Pancreas (tissue), 10 donors: ENCODE measurements around the gene SPRN. TPM values are rescaled to one million over a fixed set of nuclear protein-coding genes. Genes with fewer than 3 reads are reported as not detected.
"Not testable (repeated sequence)": the region's sequence is repeated elsewhere in the genome, so short reads cannot be mapped to it uniquely, and the experiment has no call there.

Experiments used
- ATAC-seq, 4 donors: fragments of 200-7000 bp; cut with Tn5 transposase; one replicate each; pipeline versions ENCODE4 v1.8.0 to v1.9.1; 2020; ENCODE audit warnings: mild to moderate bottlenecking in 4 of 4, moderate library complexity in 4 of 4
- DNase-seq, 6 donors: peaks; one replicate each; pipeline ENCODE4 v3.0.0-alpha.2; 2020
- FAIRE-seq: peaks from 2 replicates; lab custom pipeline; 2012; peaks lifted over from hg19 to GRCh38; lab: Jason Lieb, UNC
- H3K27ac ChIP-seq, 4 donors: fragments of 200-600 bp; sonication (generic); 1 replicate in 3 of 4; 2 replicates in 1 of 4; pipeline versions ENCODE4 v1.5.0 to v1.8.0; 2020
- H3K27me3 ChIP-seq, 4 donors: fragments of 200-600 bp; one replicate each; pipeline ENCODE4 v1.8.0; 2021
- H3K36me3 ChIP-seq, 3 donors: fragments of 200-600 bp; sonication (generic) in 1 of 3; one replicate each; pipeline versions ENCODE4 v1.5.0 to v1.8.0; 2020 to 2021
- H3K4me1 ChIP-seq, 3 donors: fragments of 200-600 bp; one replicate each; pipeline ENCODE4 v1.8.0; 2021
- H3K4me3 ChIP-seq, 4 donors: fragments of 200-600 bp; sonication (generic) in 2 of 4; one replicate each; pipeline versions ENCODE4 v1.5.0 to v1.8.0; 2020 to 2021
- H3K9me3 ChIP-seq, 4 donors: fragments of 200-600 bp; one replicate each; pipeline ENCODE4 v1.8.0; 2021
- WGBS, 2 donors: extraction: QIAGEN DNeasy Blood & Tissue Kit; methylation state at CpG; one replicate each; pipeline ENCODE4 v1.1.7; 2013; 5-methylcytosine and 5-hydroxymethylcytosine counted together
- intact Hi-C, 3 donors: fragments of 100-400 bp; cut with DNase I; formaldehyde crosslinking; loops; one replicate each; pipeline versions ENCODE4 v1.11.1 to v1.14.2; 2022
- polyA plus RNA-seq, 2 donors: library from polyadenylated mRNA; stranded (reverse); fragments of 200-250 nt; gene quantifications; one replicate each; pipeline ENCODE4 v1.2.3, GENCODE V29; 2013
- total RNA-seq, 6 donors: library from RNA; stranded (reverse); fragmentation: NEBNext Ultra II Directional in 4 of 6; extraction: Animal tissue kit (Norgen Biotek cat#: 25700) in 4 of 6; gene quantifications; one replicate each; pipeline versions ENCODE4 v1.2.1 to v1.2.4, GENCODE V29; 2021 to 2023
- TF ChIP-seq, protein P1 (sequence below), 4 donors: fragments of 200-600 bp; sonication (generic) in 3 of 4; IDR thresholded peaks; one replicate each; pipeline versions ENCODE4 v1.5.0 to v1.8.0; 2021; ENCODE audit warnings: antibody characterized with exemption in 4 of 4
- donor health status: healthy with polysubstance abuse.
- donor health status: DM: no; HTN: no; CAD: no; lungs with moderate emphysema.
- donor health status: DM: no; HTN: no; CAD: no.
- donor health status: control.
- donor health status: control.
- donor health status: Bipolar disorder and iron deficiency.
- donor health status: DM: yes; HTN: yes; CAD: no.
- donor health status: DM: no; HTN: no; CAD: no.
- donor health status: DM: no; HTN: no; CAD: no.
- donor health status: DM: yes; HTN: yes; CAD: no.

SPRN gene
- under 1 TPM in 3 of 6 donors, not detected in 3; 0.03 to 0.09 (median 0.06) TPM for total RNA-seq
- under 1 TPM; 0.82 to 0.87 TPM for polyA plus RNA-seq

DNA sequence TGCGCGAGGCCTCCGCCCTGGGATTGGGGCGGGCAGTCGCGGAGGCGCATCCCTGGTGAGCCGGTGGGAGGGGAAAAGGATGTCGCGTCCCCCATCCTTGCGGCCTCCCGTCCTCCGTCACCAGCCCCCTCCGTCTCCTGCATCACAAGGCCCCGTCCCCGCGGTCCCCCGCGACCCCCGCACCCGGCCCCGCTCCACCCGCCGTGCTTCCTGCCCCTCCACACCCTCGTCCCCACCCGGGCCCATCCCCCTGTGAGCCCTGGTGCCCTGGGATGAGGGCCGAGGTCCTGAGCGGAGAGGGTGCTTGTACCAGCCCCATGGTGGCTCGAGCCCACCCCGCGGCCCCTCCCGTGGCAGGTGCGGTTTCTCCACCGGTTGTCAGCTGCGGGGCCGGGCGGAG, at the start of gene SPRN:
Gene SPRN (minus strand): TSS at position 25 of the 400 bp plus-strand sequence. CDS start 944 bp downstream, outside the sequence.
- 0 to 20% methylated on average over 1 to 15 of the region's 37 CpGs for WGBS, 2 donors
- H3K4me3 ChIP-seq, H3K4me1 ChIP-seq, H3K27me3 ChIP-seq, H3K27ac ChIP-seq, H3K36me3 ChIP-seq, H3K9me3 ChIP-seq, FAIRE-seq: not testable (repeated sequence)
- ATAC-seq (peak in 2 of 4 donors; percentile 9 to 10), DNase-seq (peak in 1 of 6 donors; percentile 79)
- intact Hi-C loops = loop anchor here in 1 of 3 donors (5.0 kb wide), 1 partner anchor 148 kb away; no protein-coding TSS in a partner anchor

GRCh38 chr10:133474027-133474426, 49.6 kb upstream of the SPRN start:
- Histone ChIP-seq H3K27ac (no peak overlapping the region), H3K4me1 (no peaks in the 10 kb centered on the region), H3K4me3 (no peak overlapping the region), H3K36me3 (no peaks in the 10 kb centered on the region), H3K27me3 (no peaks in the 10 kb centered on the region), H3K9me3 (no peaks in the 10 kb centered on the region)
- TF ChIP-seq, protein P1, sequence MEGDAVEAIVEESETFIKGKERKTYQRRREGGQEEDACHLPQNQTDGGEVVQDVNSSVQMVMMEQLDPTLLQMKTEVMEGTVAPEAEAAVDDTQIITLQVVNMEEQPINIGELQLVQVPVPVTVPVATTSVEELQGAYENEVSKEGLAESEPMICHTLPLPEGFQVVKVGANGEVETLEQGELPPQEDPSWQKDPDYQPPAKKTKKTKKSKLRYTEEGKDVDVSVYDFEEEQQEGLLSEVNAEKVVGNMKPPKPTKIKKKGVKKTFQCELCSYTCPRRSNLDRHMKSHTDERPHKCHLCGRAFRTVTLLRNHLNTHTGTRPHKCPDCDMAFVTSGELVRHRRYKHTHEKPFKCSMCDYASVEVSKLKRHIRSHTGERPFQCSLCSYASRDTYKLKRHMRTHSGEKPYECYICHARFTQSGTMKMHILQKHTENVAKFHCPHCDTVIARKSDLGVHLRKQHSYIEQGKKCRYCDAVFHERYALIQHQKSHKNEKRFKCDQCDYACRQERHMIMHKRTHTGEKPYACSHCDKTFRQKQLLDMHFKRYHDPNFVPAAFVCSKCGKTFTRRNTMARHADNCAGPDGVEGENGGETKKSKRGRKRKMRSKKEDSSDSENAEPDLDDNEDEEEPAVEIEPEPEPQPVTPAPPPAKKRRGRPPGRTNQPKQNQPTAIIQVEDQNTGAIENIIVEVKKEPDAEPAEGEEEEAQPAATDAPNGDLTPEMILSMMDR (IDR thresholded peaks at IDR 0.05) = no peak
- ATAC-seq (no peak), FAIRE-seq (no peak), DNase-seq (no peak)
- 83 to 84% methylated on average over 2 of the region's 2 CpGs for WGBS, 2 donors
- intact Hi-C loops = no loop called here

DNA sequence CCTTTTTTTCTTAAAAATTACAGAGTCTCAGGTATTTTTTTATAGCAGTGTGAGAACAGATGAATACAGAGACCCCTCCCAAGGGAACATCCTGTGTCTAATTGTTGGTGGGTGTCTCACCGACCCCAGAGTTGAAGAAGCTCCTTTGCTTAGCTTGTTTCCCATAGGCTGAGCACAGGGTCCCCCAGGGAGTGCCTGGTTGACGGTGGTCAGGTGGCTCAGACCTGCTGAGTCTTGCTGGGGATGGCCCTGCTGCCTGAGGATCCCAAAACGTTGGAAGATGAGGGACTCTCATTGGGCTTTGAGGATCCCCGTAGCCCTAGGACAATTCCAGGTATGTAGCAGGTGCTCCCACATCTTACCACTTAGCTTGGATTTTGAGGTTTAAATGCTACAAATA, 48.8 kb upstream of the SPRN start:
- Histone ChIP-seq H3K36me3 (no peaks in the 10 kb centered on the region), H3K4me1 (no peaks in the 10 kb centered on the region), H3K27me3 (no peaks in the 10 kb centered on the region), H3K4me3 (no peak overlapping the region), H3K27ac (no peak overlapping the region), H3K9me3 (no peaks in the 10 kb centered on the region)
- intact Hi-C loops = no loop called here
- FAIRE-seq (no peak), DNase-seq (no peak), ATAC-seq (no peak)
- TF ChIP-seq, protein P1 (IDR thresholded peaks at IDR 0.05) = no peak
- WGBS, 2 donors = 66 to 68% methylated on average over 4 of the region's 4 CpGs

DNA sequence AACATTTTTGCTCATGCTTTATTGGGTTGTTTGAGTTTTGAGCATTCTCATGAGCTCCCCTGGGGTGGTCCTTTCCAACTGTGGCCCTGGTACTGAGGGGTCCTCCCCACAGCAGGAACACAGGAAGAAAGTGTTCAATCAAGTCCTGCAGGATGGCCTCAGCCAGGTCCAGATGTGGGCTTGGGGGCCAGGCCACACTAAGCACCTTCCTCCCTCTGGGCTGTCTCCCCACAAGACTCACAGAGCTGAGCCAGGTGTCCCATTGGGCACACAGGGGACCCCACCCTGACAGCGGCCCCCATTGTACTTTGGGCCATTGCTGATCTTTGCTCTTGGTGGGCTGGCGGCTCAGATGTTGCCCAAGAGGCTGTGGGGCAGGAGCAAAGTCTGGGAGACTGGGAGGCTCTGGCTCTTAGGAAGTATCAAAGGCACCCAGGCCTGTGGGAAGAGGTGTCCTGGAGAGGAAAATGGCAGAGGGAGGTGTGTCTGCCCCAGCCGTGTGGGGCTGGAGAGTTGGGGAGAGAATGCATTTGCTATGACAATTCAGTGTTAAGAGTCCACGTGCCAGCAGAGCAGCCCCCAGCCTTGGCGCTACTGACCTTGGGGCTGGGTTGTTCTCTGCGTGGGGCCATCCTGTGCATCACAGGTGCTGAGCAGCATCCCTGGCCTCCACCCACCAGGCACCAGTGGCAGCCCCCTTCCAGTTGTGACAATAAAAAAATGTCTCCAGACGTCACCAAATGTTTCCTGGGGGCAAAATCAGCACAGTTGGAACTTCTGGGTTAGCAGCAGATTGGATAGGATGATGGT, 47.1 kb upstream of the SPRN start:
- 81 to 82% methylated on average over 7 of the region's 7 CpGs for WGBS, 2 donors
- DNase-seq (no peak), FAIRE-seq (no peak), ATAC-seq (no peak)
- Histone ChIP-seq H3K4me3 (no peak overlapping the region), H3K36me3 (no peaks in the 10 kb centered on the region), H3K4me1 (no peaks in the 10 kb centered on the region), H3K27ac (no peak overlapping the region), H3K27me3 (no peaks in the 10 kb centered on the region), H3K9me3 (no peaks in the 10 kb centered on the region)
- TF ChIP-seq, protein P1 (IDR thresholded peaks at IDR 0.05) = no peak
- intact Hi-C loops = no loop called here

DNA sequence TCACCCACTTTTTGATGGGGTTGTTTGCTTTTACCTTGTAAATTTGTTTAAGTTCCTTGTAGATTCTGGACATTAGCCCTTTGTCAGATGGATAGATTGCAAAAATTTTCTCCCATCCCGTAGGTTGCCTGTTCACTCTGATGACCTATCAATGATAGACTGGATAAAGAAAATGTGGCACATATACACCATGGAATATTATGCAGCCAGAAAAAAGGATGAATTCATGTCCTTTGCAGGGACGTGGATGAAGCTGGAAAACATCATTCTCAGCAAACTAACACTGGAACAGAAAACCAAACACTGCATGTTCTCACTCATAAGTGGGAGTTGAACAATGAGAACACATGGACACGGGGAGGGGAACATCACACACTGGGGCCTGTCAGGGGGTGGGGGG, 44.8 kb upstream of the SPRN start:
- ATAC-seq, intact Hi-C loops, H3K27me3 ChIP-seq, H3K9me3 ChIP-seq, H3K36me3 ChIP-seq, H3K4me3 ChIP-seq, FAIRE-seq, H3K4me1 ChIP-seq, H3K27ac ChIP-seq, DNase-seq: not testable (repeated sequence)
- WGBS, 2 donors = 84 to 88% methylated on average over 3 of the region's 3 CpGs
